Epithelial cell of prostate (primary cell): Measurements from ENCODE around the gene PRMT3.
"Not testable (repeated sequence)": the region's sequence is repeated elsewhere in the genome, so short reads cannot be mapped to it uniquely, and the experiment has no call there.

Experiments
- DNase-seq: peaks from one replicate; pipeline ENCODE4 v3.0.0-alpha.2; 2011; ENCODE audit warnings: low read depth, low spot score
- H3K27ac ChIP-seq: fragments of 450-650 bp; 2 replicates; pipeline ENCODE4 v1.5.1; 2017; ENCODE audit warnings: mild to moderate bottlenecking

PRMT3 gene

GRCh38 chr11:20387261-20388095, at the start of gene PRMT3:
PRMT3 (plus strand) TSS chr11:20387716; CDS start chr11:20387747, 31 bp downstream.
- DNase-seq: peak; percentile 69
- H3K27ac ChIP-seq: peak within 1 kb of the TSS; percentile 76

GRCh38 chr11:20342347-20343141, 45.0 kb upstream of the PRMT3 start:
- no peak for DNase-seq
- H3K27ac ChIP-seq: no peak overlapping the region

- no peak for DNase-seq
- H3K27ac ChIP-seq: peak overlapping the region; percentile 32
Observed at GRCh38 chr11:20351136-20351535, 36.4 kb upstream of the PRMT3 start.

- peak overlapping the region; percentile 32 for H3K27ac ChIP-seq
- DNase-seq: no peak
Observed at GRCh38 chr11:20351751-20352262, 35.7 kb upstream of the PRMT3 start.

- DNase-seq: no peak
- no peak overlapping the region for H3K27ac ChIP-seq
Observed at GRCh38 chr11:20353829-20354434, 33.6 kb upstream of the PRMT3 start.

GRCh38 chr11:20355221-20356219, 32.0 kb upstream of the PRMT3 start:
- DNase-seq: no peak
- no peak overlapping the region for H3K27ac ChIP-seq

- H3K27ac ChIP-seq: no peak overlapping the region
- no peak for DNase-seq
Observed at GRCh38 chr11:20357150-20357549, 30.4 kb upstream of the PRMT3 start.

- H3K27ac ChIP-seq: no peak overlapping the region
Observed at GRCh38 chr11:20360650-20361049, 26.9 kb upstream of the PRMT3 start.

GRCh38 chr11:20362481-20362880, 25.0 kb upstream of the PRMT3 start:
- DNase-seq: no peak
- no peak overlapping the region for H3K27ac ChIP-seq

More at GRCh38 chr11:20360650-20361049, 26.9 kb upstream of the PRMT3 start:
- DNase-seq: no peak

- DNase-seq: no peak
- no peak overlapping the region for H3K27ac ChIP-seq
Observed at GRCh38 chr11:20363149-20363499, 24.4 kb upstream of the PRMT3 start.

GRCh38 chr11:20363500-20364340, 23.8 kb upstream of the PRMT3 start, which contains the start of gene HTATIP2:
HTATIP2 (plus strand) TSS chr11:20363714; CDS start chr11:20364238, 524 bp downstream.
- DNase-seq: no peak
- H3K27ac ChIP-seq: peak within 1 kb of the TSS; percentile 65

GRCh38 chr11:20364341-20364792, 23.1 kb upstream of the PRMT3 start:
- no peak for DNase-seq
- H3K27ac ChIP-seq: peak overlapping the region; percentile 65

- DNase-seq, H3K27ac ChIP-seq: not testable (repeated sequence)
Observed at GRCh38 chr11:20365465-20365864, 22.1 kb upstream of the PRMT3 start.

- H3K27ac ChIP-seq: peak overlapping the region; percentile 83
- DNase-seq: peak; percentile 48
Observed at GRCh38 chr11:20367313-20367948, 20.1 kb upstream of the PRMT3 start.

- H3K27ac ChIP-seq: peak overlapping the region; percentile 83
- no peak for DNase-seq
Observed at GRCh38 chr11:20368438-20368837, 19.1 kb upstream of the PRMT3 start.

GRCh38 chr11:20369826-20370225, 17.7 kb upstream of the PRMT3 start:
- DNase-seq: no peak
- no peak overlapping the region for H3K27ac ChIP-seq

GRCh38 chr11:20372081-20372626, 15.4 kb upstream of the PRMT3 start:
- H3K27ac ChIP-seq: no peak overlapping the region
- no peak for DNase-seq

GRCh38 chr11:20373147-20373546, 14.4 kb upstream of the PRMT3 start:
- H3K27ac ChIP-seq: no peak overlapping the region
- DNase-seq: no peak
